GM12873 (cell line): ENCODE data around the gene HNRNPR.

Experiments
- TF ChIP-seq, protein P1 (sequence below): IDR thresholded peaks from 2 replicates; pipeline ENCODE4 v1.5.1; 2012; ENCODE audit warnings: low read depth, mild to moderate bottlenecking, moderate library complexity, low read length, control low read depth; ENCODE audit not compliant: insufficient read depth; ENCODE audit errors: missing control alignments

HNRNPR gene

DNA sequence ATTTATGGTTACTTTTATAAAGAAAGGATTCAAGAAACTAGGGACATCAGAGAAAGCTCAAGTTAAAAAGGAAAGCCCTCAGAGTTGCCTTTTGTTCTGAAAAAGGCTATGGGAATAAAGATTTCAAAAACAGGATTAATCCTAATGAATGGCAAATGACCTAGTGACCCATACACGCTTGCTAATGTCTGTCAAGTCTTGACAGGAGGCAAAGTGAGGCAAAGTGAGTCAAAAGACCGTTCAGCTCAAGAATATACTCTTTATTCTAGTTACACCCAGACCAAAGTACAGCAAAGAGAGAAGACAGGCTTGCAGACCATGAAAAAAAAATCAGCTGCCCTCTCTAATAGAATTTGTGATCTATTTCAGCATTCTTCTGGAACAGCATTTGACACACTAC is 22.1 kb upstream of the HNRNPR start:
- TF ChIP-seq, protein P1, sequence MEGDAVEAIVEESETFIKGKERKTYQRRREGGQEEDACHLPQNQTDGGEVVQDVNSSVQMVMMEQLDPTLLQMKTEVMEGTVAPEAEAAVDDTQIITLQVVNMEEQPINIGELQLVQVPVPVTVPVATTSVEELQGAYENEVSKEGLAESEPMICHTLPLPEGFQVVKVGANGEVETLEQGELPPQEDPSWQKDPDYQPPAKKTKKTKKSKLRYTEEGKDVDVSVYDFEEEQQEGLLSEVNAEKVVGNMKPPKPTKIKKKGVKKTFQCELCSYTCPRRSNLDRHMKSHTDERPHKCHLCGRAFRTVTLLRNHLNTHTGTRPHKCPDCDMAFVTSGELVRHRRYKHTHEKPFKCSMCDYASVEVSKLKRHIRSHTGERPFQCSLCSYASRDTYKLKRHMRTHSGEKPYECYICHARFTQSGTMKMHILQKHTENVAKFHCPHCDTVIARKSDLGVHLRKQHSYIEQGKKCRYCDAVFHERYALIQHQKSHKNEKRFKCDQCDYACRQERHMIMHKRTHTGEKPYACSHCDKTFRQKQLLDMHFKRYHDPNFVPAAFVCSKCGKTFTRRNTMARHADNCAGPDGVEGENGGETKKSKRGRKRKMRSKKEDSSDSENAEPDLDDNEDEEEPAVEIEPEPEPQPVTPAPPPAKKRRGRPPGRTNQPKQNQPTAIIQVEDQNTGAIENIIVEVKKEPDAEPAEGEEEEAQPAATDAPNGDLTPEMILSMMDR, result no peak

DNA sequence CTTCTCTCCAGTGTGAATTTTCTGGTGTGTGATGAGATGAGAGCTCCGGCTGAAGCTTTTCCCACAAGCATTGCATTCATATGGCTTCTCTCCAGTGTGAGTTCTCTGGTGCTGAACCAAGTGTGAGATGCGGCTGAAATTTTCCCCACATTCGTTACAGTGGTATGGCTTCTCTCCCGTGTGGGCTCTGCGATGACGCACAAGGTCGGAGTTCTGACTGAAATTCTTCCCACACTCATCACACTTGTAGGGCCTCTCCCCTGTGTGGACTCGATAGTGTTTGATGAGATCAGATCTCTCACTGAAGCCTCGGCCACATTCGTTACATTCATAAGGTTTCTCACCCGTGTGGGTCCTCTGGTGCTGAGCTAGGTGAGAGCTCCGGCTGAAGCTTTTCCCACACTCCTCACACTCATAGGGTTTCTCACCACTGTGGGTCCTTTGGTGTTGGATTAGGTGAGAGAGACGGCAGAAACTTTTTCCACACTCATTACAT is 18.2 kb upstream of the HNRNPR start:
- TF ChIP-seq, protein P1, result no peak

DNA sequence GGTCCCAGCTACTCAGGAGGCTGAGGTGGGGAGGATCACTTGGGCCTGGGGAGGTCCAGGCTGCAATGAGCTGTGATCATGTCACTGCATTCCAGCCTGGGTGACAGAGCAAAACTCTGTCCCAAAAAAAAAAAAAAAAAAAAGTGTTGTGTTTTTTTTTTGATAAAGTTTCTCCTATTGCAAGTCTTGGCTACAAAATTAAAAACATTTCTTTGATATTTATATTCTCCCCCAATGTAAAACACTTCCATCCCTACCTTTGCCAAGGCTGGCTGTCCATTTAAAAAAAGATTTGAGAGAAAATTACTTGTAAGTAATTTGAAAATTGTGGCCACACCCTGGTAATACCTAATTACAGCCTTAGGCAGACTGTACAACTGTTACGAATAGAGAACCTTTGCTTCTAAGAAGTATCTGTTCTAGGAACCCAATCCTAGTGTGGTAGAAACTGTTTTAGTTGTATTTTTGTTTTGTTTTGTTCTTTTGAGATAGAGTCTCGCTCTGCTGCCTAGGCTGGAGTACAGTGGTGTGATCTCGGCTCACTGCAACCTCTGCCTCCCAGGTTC is 14.3 kb upstream of the HNRNPR start:
- TF ChIP-seq, protein P1, result no peak

DNA sequence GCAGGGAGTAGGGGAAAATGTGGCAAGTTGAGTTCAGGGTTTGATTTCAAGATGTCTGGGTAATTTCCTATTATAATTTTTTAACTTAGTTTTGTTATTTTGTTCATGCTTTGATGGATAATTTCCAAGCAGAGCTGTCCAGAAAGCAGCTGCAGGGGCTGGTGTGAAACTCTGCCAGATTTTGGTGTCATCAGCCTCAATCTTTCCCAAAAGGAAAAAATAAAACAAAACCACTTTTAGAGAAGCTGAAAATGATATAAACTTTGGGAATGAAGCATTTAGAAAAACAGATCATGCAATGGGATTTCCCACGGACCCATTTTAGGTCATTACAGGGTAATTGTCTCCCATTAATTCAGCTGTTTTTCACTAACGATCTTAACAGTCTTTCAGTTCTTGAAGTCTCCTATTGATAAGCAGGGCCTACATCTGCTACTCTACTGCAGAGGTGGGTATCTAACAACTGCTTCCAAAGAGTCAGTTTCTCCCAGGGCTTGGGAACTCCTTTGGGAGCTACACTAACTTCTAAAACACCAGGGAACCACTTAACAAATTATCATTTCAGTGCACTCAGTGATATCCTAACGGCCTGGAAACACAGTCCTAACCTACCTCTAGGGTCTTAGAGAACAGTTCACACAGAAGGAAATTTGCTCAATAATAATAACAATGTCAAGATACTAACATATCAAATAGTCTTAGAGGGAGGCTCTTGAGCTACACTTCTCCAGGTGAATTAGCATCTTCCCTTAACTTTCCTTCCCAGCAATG is 13.2 kb upstream of the HNRNPR start:
- TF ChIP-seq, protein P1, result no peak

DNA sequence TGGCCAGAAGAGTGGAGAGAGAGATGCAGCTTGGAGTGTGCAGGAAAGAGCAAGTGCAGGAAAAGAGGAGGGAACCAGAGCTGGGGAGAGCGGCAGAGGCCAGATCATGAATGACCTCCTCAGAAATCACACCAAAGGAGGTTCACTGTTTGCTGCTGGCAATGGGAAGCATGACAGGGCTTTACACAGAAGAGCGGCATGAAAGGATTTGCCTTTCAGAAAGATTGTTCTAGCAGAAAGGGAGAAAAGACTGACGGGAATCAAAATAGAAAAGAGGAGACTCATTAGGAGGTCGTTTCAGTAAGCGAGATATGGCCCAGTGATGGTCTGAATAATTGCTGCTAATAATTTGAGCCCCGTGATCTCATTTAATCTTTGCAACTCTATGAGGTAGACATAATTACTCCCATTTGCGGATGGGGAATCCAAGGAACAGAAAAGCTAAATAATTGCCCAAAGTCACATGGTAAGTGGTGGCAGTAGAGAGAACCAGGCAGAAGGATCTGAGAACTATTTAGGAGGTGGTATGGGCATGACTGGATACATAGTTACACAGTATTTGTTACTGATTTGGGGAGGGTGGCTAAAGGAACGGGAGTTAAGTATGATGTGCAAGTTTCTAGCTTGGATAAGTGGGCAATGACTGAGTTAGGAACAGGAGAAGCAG is 12.5 kb upstream of the HNRNPR start:
- TF ChIP-seq, protein P1, result no peak

DNA sequence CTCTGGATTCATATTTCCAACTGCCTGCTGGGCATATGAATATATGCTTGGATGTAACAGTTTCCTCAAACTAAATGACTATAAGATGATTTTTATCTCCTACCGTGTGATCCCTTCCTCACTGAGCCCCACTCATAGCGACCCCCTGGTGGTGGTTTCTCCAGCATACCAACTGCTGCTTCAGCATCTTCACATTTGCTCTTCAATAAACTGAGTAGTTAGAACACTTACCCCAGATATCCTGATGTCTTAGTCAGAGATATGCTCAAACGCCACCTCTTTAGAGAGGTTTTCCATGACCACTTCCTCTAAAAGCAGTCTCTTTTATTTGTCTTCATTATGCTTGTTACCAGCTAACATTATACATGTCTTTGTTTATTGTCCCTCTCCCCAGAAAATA is 10.2 kb upstream of the HNRNPR start:
- TF ChIP-seq, protein P1, result peak; percentile 15

DNA sequence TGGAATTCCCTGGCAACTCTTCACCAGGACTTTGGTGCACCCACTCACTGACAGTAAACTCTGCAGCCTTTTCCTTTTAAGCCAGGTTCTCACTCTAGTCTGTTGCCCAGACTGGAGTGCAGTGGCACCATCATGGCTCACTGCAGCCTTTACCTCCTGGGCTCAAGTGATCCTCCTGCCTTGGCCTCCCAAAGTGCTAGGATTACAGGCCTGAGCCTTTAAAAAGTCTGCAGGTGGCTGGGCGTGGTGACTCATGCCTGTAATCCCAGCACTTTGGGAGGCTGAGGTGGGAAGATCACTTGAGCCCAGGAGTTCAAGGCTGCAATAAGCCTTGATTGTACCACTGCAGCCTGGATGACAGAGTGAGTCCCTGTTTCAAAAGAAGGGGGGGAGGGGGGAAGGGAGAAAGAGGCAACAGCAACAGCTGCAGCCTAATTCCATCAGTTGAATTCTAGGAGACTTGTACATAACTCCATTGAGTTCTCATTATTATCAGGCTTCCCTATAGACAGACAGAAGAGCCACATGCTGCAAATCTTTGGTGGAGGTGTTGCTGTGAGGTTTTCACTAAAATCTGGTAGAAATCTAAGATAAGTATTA is 8.1 kb upstream of the HNRNPR start:
- TF ChIP-seq, protein P1, result no peak
